SU-DHL-6 (cell line): ENCODE measurements around the gene MRPL20.
"Not testable (repeated sequence)": the region's sequence is repeated elsewhere in the genome, so short reads cannot be mapped to it uniquely, and the experiment has no call there.

Experiments
- H2AFZ ChIP-seq: fragments of 200-600 bp; sonication (generic); 2 replicates; pipeline ENCODE4 v1.6.1; 2014; ENCODE audit warnings: low read depth, mild to moderate bottlenecking, moderate library complexity, mixed read lengths, antibody characterized with exemption, low read length; ENCODE audit not compliant: severe bottlenecking
- H3F3A ChIP-seq: fragments of 200-600 bp; shearing (Covaris generic); 2 replicates; pipeline ENCODE4 v1.6.0; 2016; ENCODE audit warnings: antibody characterized with exemption, mild to moderate bottlenecking; ENCODE audit not compliant: insufficient read depth
- H3K27ac ChIP-seq: fragments of 200-600 bp; sonication (generic); 2 replicates; pipeline ENCODE4 v1.5.1; 2016; ENCODE audit warnings: low read depth, mild to moderate bottlenecking, low read length, moderate library complexity, mixed read lengths
- H3K27me3 ChIP-seq: fragments of 200-600 bp; sonication (generic), shearing (Covaris generic); 2 replicates; pipeline ENCODE4 v1.6.0; 2014; ENCODE audit warnings: mild to moderate bottlenecking, low read length
- H3K36me3 ChIP-seq: fragments of 200-600 bp; sonication (generic); 2 replicates; pipeline ENCODE4 v1.6.1; 2014; ENCODE audit warnings: mild to moderate bottlenecking, low read length, mixed read lengths
- H3K4me2 ChIP-seq: fragments of 300-600, 200-600 bp; shearing (Covaris generic), sonication (generic); 2 replicates; pipeline ENCODE4 v1.6.0; 2014; ENCODE audit warnings: low read length, low read depth, mild to moderate bottlenecking; ENCODE audit not compliant: poor library complexity, severe bottlenecking
- H3K4me3 ChIP-seq: fragments of 200-600 bp; sonication (generic); 2 replicates; pipeline ENCODE4 v1.5.1; 2014; ENCODE audit warnings: antibody characterized with exemption, low read length, mild to moderate bottlenecking, mixed read lengths; ENCODE audit not compliant: insufficient read depth, poor library complexity, severe bottlenecking
- H3K79me2 ChIP-seq: fragments of 200-600 bp; sonication (generic); 2 replicates; pipeline ENCODE4 v1.6.1; 2014; ENCODE audit warnings: mild to moderate bottlenecking, low read length, moderate library complexity; ENCODE audit not compliant: insufficient read depth
- H3K9ac ChIP-seq: fragments of 200-600 bp; sonication (generic); 2 replicates; pipeline ENCODE4 v1.7.0; 2014; ENCODE audit warnings: mild to moderate bottlenecking, low read length
- H3K9me2 ChIP-seq: fragments of 200-600 bp; sonication (generic); replicated peaks from 2 replicates; pipeline ENCODE4 v1.6.1; 2014; ENCODE audit warnings: low read length; ENCODE audit not compliant: insufficient read depth
- H3K9me3 ChIP-seq: fragments of 200-600 bp; sonication (generic); 2 replicates; pipeline ENCODE4 v1.6.1; 2014; ENCODE audit warnings: low read length, mixed read lengths; ENCODE audit not compliant: insufficient read depth
- H4K20me1 ChIP-seq: fragments of 200-600 bp; sonication (generic); 2 replicates; pipeline ENCODE4 v1.6.1; 2014; ENCODE audit warnings: low read depth, mild to moderate bottlenecking, antibody characterized with exemption, low read length, moderate library complexity, mixed read lengths
- CTCF ChIP-seq: fragments of 200-600 bp; sonication (generic); IDR thresholded peaks from one replicate; pipeline ENCODE4 v1.5.1; 2017; ENCODE audit warnings: antibody characterized with exemption, mild to moderate bottlenecking, low read length, moderate library complexity; ENCODE audit not compliant: insufficient read depth, poor library complexity, severe bottlenecking
- EZH2phosphoT487 ChIP-seq: fragments of 200-600 bp; sonication (generic), shearing (Covaris generic); conservative IDR thresholded peaks from 2 replicates; pipeline ENCODE4 v1.6.1; 2018; ENCODE audit warnings: mild to moderate bottlenecking, antibody characterized with exemption, low read length, moderate library complexity, mixed read lengths

Gene MRPL20

DNA sequence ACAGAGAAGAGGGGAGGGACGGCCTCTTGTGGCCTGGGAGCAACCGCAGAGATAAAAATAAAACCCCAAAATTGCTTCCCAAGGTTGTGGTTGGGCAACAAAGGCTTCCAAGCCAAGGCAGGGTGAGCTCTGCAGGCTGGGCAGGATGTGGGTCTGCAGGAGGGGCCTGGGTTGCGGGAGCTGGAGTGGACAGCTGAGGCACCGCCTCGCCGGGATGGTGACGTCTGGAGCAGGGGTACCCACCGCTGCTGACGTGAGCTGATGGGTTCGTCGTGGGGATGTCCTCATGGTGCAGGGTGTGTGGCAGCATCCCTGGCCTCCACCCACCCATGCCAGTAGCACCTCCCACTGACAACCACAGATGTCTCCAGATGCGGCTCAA, 35.7 kb downstream of the MRPL20 start:
- H4K20me1 ChIP-seq: no peaks in the 10 kb centered on the region
- peaks cover 11% of the 10 kb centered on the region; the same call in 1 of the 2 replicates for H3K9me3 ChIP-seq
- H3K36me3 ChIP-seq: no peaks in the 10 kb centered on the region
- H3K27me3 ChIP-seq: no peaks in the 10 kb centered on the region
- no peak overlapping the region for H3K4me2 ChIP-seq
- H3K4me3 ChIP-seq: no peak overlapping the region
- TF ChIP-seq EZH2phosphoT487: no peak
- no peak for TF ChIP-seq CTCF
- H3F3A ChIP-seq: peaks cover 7% of the 10 kb centered on the region
- H3K9ac ChIP-seq: no peak overlapping the region
- peaks cover 18% of the 10 kb centered on the region for H3K79me2 ChIP-seq
- H2AFZ ChIP-seq: no peak overlapping the region
- no peaks in the 10 kb centered on the region for H3K9me2 ChIP-seq
- H3K27ac ChIP-seq: no peak overlapping the region

DNA sequence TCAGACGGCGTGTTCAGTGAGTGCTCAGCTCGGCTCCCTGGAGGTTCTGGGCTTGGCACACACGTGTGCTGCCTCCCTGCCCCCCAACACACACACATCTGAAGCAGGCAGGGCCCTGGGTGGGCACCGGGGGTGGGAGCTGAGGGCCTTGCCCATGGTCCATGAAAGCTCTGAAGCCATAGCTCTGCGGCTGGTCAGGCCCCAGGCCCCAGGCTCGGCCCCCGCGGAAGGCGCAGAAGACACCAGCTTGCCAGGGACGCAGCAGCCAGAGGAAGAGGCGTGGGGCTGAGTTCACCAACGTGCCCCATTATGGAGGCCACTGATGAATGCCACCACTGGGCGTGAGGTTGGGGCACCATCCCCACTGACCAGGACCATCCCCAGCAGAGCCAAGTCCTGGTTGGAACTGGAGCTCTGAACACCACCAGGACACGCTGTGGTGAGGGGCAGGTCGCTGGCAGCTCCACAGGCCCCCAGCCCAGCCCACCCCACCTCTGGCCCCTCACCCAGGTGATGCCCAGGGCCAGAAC, 36.3 kb downstream of the MRPL20 start:
- Histone ChIP-seq H3K79me2 (peaks cover 18% of the 10 kb centered on the region), H3K4me3 (no peak overlapping the region), H3K4me2 (no peak overlapping the region), H4K20me1 (no peaks in the 10 kb centered on the region), H3K9me3 (peaks cover 15% of the 10 kb centered on the region; the same call in 1 of the 2 replicates), H3K36me3 (no peaks in the 10 kb centered on the region), H3K9ac (no peak overlapping the region), H3F3A (peaks cover 2% of the 10 kb centered on the region; the same call in 1 of the 2 replicates), H3K9me2 (no peaks in the 10 kb centered on the region), H3K27ac (no peak overlapping the region), H3K27me3 (no peaks in the 10 kb centered on the region), H2AFZ (no peak overlapping the region)
- no peak for TF ChIP-seq CTCF
- no peak for TF ChIP-seq EZH2phosphoT487

GRCh38 chr1:1370094-1370493, 37.0 kb downstream of the MRPL20 start:
- not testable (repeated sequence) for H3K9me2 ChIP-seq, H4K20me1 ChIP-seq, H3K27ac ChIP-seq, H3K9ac ChIP-seq, H3K27me3 ChIP-seq, H3K4me2 ChIP-seq, H3F3A ChIP-seq, H3K36me3 ChIP-seq, H2AFZ ChIP-seq, H3K4me3 ChIP-seq
- Histone ChIP-seq H3K9me3 (peaks cover 16% of the 10 kb centered on the region; the same call in 1 of the 2 replicates), H3K79me2 (peaks cover 18% of the 10 kb centered on the region)

- Histone ChIP-seq H4K20me1 (no peaks in the 10 kb centered on the region), H3K4me3 (no peak overlapping the region), H3K36me3 (no peaks in the 10 kb centered on the region), H3K9me3 (peaks cover 16% of the 10 kb centered on the region; the same call in 1 of the 2 replicates), H3K4me2 (no peak overlapping the region), H3K9me2 (no peaks in the 10 kb centered on the region), H3F3A (no peaks in the 10 kb centered on the region), H3K27ac (no peak overlapping the region), H3K9ac (no peak overlapping the region), H2AFZ (no peak overlapping the region), H3K79me2 (no peaks in the 10 kb centered on the region), H3K27me3 (no peaks in the 10 kb centered on the region)
- TF ChIP-seq CTCF (no peak), EZH2phosphoT487 (no peak)
Observed at GRCh38 chr1:1367315-1367714, 39.8 kb downstream of the MRPL20 start.
